Bronchial epithelial cell (primary cell): Measurements from ENCODE around the gene RHEB. TPM values are rescaled to one million over a fixed set of nuclear protein-coding genes. Genes with fewer than 3 reads are reported as not detected.
A peak's percentile ranks its signal among the peaks of the same experiment; 100 is the strongest.

Experiments used
- DNase-seq: peaks from one replicate; pipeline ENCODE4 v3.0.0-alpha.2; 2010; ENCODE audit warnings: low read depth
- FAIRE-seq: peaks from 2 replicates; lab custom pipeline; 2011; peaks lifted over from hg19 to GRCh38; lab: Jason Lieb, UNC
- H3K27me3 ChIP-seq: 2 replicates; pipeline ENCODE4 v1.5.1; 2011; ENCODE audit warnings: low read length; ENCODE audit not compliant: control insufficient read depth, insufficient read depth
- H3K36me3 ChIP-seq: 2 replicates; pipeline ENCODE4 v1.5.1; 2011; ENCODE audit warnings: low read length; ENCODE audit not compliant: control insufficient read depth, insufficient read depth
- H3K4me3 ChIP-seq: 2 replicates; pipeline ENCODE4 v1.5.1; 2011; ENCODE audit warnings: mild to moderate bottlenecking, low read depth, low read length, control low read depth
- total RNA-seq: library from RNA; depleted of rRNA; stranded (reverse); fragments of >200 nt; gene quantifications from 2 replicates; pipeline ENCODE4 v1.2.1, GENCODE V29; 2014
- TF ChIP-seq, protein P1 (sequence below): IDR thresholded peaks from 2 replicates; pipeline ENCODE4 v1.5.1; 2011; ENCODE audit warnings: mild to moderate bottlenecking, moderate library complexity, low read length, control low read depth, inconsistent platforms; ENCODE audit not compliant: insufficient read depth, severe bottlenecking

The RHEB gene
- total RNA-seq, 1 donor from 2014 or later: 68.7 TPM

DNA sequence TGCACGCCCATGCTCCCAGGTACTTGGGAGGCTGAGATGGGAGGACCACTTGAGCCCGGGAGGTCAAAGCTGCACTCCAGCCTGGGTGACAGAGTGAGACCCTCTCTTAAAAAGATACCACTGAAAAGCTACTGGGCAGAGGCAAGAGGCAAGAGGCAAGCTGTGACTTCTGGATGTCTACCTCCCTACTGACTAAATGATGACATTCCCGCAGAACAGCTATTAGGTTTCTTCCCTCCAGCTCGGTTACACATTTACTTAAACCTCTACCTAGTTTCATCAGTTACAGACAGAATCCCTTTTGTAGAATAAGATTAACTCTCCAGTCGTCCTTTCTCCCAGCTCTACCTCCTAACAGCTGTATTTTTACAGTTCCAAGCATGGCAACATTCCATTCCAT lies 21.2 kb downstream of the RHEB start:
- no peak for FAIRE-seq
- DNase-seq: no peak

DNA sequence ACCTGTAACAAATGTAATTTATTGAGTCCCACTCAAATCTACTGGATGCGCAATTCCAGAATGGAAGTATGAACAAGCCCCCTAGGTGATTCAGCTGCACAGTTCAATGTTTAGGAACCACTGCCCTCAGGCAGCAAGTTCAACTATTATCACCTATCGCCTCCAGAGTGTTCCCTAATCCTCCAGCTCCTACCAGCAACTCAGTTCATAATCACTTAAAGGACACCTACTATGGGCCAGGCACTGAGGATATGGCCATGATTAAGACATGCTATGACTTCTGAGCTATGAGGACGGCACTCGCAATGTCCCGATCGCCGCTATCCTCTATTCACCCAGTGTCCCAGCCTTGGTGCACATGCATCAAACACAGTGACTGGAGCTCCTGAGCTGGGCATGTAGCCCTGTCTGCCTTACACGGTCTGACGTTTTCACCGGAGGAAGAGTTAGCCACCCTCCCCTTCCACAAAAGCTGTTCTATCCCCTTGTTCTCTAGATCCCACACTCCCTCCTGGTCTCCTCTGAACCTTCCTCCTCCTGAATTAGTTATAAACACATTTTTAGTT lies 22.3 kb downstream of the RHEB start:
- FAIRE-seq (no peak), DNase-seq (no peak)
- no peaks in the 10 kb centered on the region for H3K36me3 ChIP-seq
- H3K27me3 ChIP-seq: no peaks in the 10 kb centered on the region
- TF ChIP-seq, protein P1, sequence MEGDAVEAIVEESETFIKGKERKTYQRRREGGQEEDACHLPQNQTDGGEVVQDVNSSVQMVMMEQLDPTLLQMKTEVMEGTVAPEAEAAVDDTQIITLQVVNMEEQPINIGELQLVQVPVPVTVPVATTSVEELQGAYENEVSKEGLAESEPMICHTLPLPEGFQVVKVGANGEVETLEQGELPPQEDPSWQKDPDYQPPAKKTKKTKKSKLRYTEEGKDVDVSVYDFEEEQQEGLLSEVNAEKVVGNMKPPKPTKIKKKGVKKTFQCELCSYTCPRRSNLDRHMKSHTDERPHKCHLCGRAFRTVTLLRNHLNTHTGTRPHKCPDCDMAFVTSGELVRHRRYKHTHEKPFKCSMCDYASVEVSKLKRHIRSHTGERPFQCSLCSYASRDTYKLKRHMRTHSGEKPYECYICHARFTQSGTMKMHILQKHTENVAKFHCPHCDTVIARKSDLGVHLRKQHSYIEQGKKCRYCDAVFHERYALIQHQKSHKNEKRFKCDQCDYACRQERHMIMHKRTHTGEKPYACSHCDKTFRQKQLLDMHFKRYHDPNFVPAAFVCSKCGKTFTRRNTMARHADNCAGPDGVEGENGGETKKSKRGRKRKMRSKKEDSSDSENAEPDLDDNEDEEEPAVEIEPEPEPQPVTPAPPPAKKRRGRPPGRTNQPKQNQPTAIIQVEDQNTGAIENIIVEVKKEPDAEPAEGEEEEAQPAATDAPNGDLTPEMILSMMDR: no peak
- no peak overlapping the region for H3K4me3 ChIP-seq

More for the DNA sequence above, 21.2 kb downstream of the RHEB start:
- TF ChIP-seq, protein P1: no peak
- Histone ChIP-seq H3K36me3 (no peaks in the 10 kb centered on the region), H3K4me3 (no peak overlapping the region), H3K27me3 (no peaks in the 10 kb centered on the region)

DNA sequence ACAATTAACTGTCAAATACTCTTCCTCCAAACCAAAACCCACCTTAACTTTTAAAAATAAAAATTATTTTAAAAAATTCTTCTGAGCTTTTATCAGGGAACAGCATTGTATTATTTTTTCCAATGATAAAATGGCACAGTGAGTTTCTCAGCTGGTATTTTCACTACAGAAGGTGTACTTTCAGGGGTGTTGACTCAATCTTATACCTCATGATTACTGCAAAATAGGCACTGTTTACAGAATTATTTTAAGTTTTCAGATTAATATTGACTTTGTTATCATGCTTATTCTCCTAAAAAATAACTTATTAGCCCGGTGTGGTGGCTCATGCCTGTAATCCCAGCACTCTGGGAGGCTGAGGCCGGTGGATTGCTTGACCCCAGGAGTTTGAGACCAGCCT lies 24.3 kb downstream of the RHEB start:
- TF ChIP-seq, protein P1: no peak
- FAIRE-seq (no peak), DNase-seq (peak; percentile 30)
- Histone ChIP-seq H3K36me3 (peaks cover 3% of the 10 kb centered on the region), H3K4me3 (no peak overlapping the region), H3K27me3 (no peaks in the 10 kb centered on the region)

DNA sequence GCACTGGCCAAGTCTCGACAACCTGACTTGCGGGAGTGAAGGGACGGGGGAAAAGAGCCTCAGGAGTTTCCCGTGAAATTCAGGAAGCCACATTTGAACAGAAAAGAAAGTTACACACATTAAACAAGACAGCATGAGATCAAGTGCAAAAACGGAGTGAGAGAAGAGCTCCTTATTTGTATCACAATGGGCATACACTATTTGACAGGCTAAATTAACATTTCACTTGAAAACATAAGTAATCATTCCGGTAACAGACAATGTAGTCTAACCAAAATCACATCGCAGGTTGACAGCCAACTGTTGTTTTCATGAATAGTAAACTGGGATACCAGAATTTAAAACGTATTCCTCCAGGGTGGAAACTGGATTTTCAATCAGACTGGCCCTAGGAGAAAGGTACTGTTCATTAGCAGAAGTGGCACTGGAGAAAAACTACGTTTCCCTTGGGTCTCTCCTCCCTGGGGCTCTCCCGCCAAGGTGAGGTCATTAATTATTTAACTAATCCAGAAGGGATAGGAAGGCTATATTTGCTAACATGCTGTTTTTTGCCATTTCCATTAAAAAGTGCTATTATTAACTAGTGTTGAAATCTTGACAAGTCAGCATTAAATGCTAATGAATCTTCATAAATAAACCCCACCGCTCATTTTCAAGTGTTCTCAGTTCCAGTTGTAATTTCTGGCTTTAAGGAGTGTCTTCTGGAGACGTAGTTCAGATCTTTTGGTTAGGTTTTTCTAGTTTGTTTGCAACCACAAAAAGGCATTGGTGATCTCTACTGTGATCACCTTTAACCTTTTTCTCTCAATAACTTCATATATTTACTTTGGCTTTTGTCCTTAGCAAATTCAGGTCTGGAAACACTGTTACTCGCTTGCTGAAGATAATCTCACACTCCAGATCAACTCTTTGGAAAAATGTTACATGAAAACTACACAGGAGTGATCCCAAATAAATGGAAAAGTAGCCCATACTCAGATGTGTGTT lies 25.1 kb downstream of the RHEB start:
- no peak for DNase-seq
- FAIRE-seq: no peak
- Histone ChIP-seq H3K4me3 (no peak overlapping the region), H3K27me3 (no peaks in the 10 kb centered on the region), H3K36me3 (peaks cover 7% of the 10 kb centered on the region)
- TF ChIP-seq, protein P1: no peak

DNA sequence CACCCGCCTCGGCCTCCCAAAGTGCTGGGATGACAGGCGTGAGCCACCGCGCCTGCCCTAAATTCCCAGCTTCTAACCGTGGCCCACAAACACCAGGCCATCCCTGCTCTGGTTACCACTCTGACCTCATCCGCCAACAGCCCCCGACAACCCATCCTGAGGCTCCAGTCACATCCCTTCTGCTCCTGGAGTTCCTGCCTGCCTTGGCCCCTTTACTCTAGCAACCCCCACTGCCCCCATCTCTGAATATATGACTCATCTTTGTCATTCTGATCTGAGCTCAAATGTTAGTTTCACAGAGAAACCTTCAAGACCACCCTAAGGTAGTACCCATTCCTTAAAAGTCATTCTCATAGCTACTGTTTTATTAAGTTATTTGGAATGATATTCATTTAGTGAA lies 26.6 kb downstream of the RHEB start:
- DNase-seq: no peak
- H3K4me3 ChIP-seq: no peak overlapping the region
- TF ChIP-seq, protein P1: no peak
- FAIRE-seq: no peak
- peaks cover 13% of the 10 kb centered on the region for H3K36me3 ChIP-seq
- H3K27me3 ChIP-seq: no peaks in the 10 kb centered on the region
